Germinal center (tissue), 1 donor: ENCODE results near the gene CSNK1G2.

ENCODE experiments used
- DNase-seq: peaks from one replicate; pipeline ENCODE4 v3.0.0; 2012; ENCODE audit warnings: mixed read lengths, low spot score

CSNK1G2 gene

GRCh38 chr19:1941146-1942077, at the start of gene CSNK1G2:
Gene CSNK1G2 (plus strand): TSS chr19:1941172. CDS start chr19:1969773, 28,601 bp downstream.
- DNase-seq, result no peak

- no peak for DNase-seq
Measured at GRCh38 chr19:1893791-1894190, 47.2 kb upstream of the CSNK1G2 start.

- DNase-seq, result no peak
Measured at GRCh38 chr19:1896508-1896907, 44.5 kb upstream of the CSNK1G2 start.

- DNase-seq, result no peak
Measured at GRCh38 chr19:1901940-1902404, 39.0 kb upstream of the CSNK1G2 start.

- no peak for DNase-seq
Measured at GRCh38 chr19:1902923-1903322, 38.0 kb upstream of the CSNK1G2 start.

GRCh38 chr19:1904860-1905109, 36.2 kb upstream of the CSNK1G2 start:
- DNase-seq, result no peak

GRCh38 chr19:1905110-1905862, 35.7 kb upstream of the CSNK1G2 start, which contains the start of the genes ADAT3 and SCAMP4:
Gene ADAT3 (plus strand): TSS chr19:1905399. CDS start chr19:1912048, 6,649 bp downstream.
Gene SCAMP4 (plus strand): TSS chr19:1905399. CDS start chr19:1915020, 9,621 bp downstream.
- peak; percentile 96 for DNase-seq

GRCh38 chr19:1905863-1906375, 35.1 kb upstream of the CSNK1G2 start:
- DNase-seq, result no peak

- DNase-seq, result no peak
Measured at GRCh38 chr19:1906985-1907562, 33.9 kb upstream of the CSNK1G2 start.

GRCh38 chr19:1907563-1908363, 33.2 kb upstream of the CSNK1G2 start:
- no peak for DNase-seq

- DNase-seq, result no peak
Measured at GRCh38 chr19:1908364-1908678, 32.7 kb upstream of the CSNK1G2 start.

GRCh38 chr19:1909761-1910080, 31.3 kb upstream of the CSNK1G2 start:
- no peak for DNase-seq

- DNase-seq, result no peak
Measured at GRCh38 chr19:1910177-1910576, 30.8 kb upstream of the CSNK1G2 start.

GRCh38 chr19:1911098-1911497, 29.9 kb upstream of the CSNK1G2 start:
- DNase-seq, result no peak

GRCh38 chr19:1911995-1912394, 29.0 kb upstream of the CSNK1G2 start:
- DNase-seq, result no peak

- no peak for DNase-seq
Measured at GRCh38 chr19:1912760-1913505, 28.0 kb upstream of the CSNK1G2 start.

- no peak for DNase-seq
Measured at GRCh38 chr19:1913781-1914577, 27.0 kb upstream of the CSNK1G2 start.

GRCh38 chr19:1914826-1915341, 26.1 kb upstream of the CSNK1G2 start:
- no peak for DNase-seq

- no peak for DNase-seq
Measured at GRCh38 chr19:1917146-1917545, 23.8 kb upstream of the CSNK1G2 start.

GRCh38 chr19:1917926-1918325, 23.0 kb upstream of the CSNK1G2 start:
- DNase-seq, result no peak
